ENCODE measurements around the gene TBCK.

Gene TBCK

DNA sequence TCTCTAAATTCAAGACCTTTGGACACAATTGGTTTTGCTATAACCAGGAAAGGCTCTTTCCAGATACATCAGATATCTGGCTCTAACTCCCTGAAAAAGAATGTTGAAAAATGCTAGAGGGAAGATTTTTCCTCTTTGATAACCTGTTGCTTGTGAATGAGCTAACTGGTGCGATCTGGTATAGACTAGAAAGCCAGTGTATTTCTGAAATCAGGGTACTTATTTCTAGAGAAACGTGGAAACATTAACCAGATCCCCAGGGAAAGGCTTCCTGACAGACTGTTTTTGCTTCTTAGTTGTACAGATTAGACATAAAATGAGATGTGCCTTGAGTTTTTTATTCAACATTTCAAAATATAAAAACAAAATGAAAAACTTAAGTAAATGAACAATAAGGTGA is 313.0 kb downstream of the TBCK start:
- H3K27ac ChIP-seq: no peak overlapping the region
- no peak for TF ChIP-seq ZFX (IDR thresholded peaks at IDR 0.05)
- TF ChIP-seq, protein P1, sequence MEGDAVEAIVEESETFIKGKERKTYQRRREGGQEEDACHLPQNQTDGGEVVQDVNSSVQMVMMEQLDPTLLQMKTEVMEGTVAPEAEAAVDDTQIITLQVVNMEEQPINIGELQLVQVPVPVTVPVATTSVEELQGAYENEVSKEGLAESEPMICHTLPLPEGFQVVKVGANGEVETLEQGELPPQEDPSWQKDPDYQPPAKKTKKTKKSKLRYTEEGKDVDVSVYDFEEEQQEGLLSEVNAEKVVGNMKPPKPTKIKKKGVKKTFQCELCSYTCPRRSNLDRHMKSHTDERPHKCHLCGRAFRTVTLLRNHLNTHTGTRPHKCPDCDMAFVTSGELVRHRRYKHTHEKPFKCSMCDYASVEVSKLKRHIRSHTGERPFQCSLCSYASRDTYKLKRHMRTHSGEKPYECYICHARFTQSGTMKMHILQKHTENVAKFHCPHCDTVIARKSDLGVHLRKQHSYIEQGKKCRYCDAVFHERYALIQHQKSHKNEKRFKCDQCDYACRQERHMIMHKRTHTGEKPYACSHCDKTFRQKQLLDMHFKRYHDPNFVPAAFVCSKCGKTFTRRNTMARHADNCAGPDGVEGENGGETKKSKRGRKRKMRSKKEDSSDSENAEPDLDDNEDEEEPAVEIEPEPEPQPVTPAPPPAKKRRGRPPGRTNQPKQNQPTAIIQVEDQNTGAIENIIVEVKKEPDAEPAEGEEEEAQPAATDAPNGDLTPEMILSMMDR (conservative IDR thresholded peaks at IDR 0.05): no peak

DNA sequence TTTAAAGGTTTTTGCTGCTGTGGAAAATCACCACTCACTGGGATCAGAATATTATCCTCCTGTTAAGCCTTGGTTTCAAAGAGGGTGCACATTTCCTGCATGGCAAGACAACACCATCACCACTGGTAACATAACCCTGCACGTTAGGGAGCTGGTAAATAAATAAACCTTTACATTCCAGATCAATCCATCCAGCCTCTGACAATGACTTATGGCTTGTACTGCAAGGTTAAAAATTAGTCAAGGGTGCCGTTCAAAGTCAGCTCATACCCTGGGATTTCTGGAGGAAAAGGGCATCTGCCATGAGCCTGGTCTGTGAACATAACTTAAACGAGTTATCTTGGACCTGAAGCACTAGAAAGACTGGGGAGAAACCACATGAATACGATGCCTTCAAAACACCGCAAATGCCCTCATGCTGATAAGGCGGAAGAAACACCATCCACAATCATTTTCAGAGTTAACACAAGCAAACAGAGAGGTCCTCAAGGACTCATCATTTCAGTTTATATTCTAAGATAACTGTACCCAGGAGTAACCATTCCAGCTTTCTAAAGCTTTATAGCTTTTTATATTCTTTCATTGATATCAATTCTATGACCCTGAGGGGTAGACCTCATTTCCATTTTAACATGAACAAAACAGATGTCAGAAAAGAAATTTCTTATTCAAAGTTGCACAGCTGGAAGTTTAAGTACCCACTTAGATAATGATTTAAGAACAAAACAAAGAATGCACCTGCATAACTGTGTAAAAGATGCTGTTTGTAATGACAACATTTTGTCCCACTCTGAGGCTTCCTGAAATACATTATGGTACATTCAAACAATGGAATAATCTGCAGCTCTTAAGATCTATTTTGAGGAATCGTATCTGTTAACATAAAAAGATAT is 317.6 kb downstream of the TBCK start:
- no peak for TF ChIP-seq ZFX (IDR thresholded peaks at IDR 0.05)
- TF ChIP-seq, protein P1 (conservative IDR thresholded peaks at IDR 0.05): no peak
- H3K27ac ChIP-seq: no peak overlapping the region

DNA sequence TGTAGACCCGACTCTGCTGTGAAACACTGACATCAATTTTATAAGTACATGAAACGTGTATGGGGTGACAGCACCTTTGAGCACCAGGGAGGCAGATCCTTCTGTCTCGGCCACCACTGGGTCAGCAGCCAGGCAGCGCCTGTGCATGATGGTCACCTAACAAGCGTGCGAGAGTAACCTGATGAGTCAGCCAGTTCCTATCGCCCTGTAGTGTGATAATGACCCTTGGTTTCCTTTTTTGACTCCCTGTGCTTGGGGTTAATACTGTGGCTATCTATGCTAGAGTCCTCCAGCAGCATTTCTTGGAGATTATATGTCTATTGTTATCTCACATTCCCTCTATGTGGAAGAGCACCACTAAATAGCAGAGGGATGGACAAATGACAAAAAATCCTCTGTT is 319.2 kb downstream of the TBCK start:
- TF ChIP-seq, protein P1 (conservative IDR thresholded peaks at IDR 0.05): no peak
- no peak for TF ChIP-seq ZFX (IDR thresholded peaks at IDR 0.05)

DNA sequence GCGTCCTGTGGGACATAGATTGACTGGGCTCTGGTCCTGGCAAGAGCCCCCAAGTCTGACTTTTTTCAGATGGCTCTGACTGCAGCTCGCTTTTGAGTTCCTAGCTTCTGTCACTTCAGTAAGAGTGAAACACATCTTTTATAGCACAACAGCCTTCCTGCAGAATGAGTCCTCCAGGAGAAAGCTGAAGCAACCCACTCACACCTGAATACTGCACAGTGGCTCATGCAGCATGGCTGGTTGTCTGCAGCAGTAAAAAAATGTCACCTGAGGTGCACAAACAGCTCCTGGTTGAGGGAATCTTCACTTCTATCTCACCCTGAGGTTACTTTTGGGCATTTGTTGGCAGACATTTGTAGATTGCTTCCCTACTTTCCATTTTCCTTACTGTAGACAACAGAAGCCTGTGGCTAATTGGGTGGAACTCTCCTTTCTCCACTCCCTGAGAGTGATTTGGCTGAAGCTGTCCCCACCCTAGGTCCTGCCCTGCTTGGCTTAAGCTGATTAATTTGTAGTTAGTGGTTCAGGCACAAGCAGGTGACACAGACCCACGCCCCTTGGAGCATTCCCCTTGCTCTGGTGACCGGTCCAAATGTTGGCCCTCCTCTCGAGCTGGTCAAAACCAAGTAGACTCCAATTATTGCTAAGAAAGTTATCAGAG is 321.0 kb downstream of the TBCK start:
- no peak for TF ChIP-seq ZFX (IDR thresholded peaks at IDR 0.05)
- TF ChIP-seq, protein P1 (conservative IDR thresholded peaks at IDR 0.05): no peak
- H3K27ac ChIP-seq: peak overlapping the region; percentile 35

More for the DNA sequence above, 319.2 kb downstream of the TBCK start:
- no peak overlapping the region for H3K27ac ChIP-seq

DNA sequence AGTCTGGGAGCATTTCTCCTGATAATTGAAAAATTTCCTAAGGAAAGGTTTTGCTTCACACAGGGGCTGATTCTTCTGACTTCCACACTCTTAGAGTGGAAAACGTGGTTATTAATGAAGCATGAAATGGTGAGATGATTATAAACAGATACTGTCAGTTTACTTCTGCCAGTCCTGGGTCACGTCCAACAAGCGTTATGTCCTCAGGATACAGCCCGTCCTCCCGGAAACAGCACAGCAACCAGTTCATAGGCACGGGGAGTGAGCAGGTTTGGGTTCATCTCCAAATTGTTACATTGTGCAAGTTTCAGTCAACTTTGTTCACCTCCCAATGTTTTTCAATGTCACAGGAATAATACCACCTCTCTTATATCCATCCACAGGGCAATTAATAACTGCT is 321.9 kb downstream of the TBCK start:
- TF ChIP-seq, protein P1 (conservative IDR thresholded peaks at IDR 0.05): no peak
- no peak for TF ChIP-seq ZFX (IDR thresholded peaks at IDR 0.05)
- H3K27ac ChIP-seq: peak overlapping the region; percentile 35; the same call in 1 of the 2 replicates

DNA sequence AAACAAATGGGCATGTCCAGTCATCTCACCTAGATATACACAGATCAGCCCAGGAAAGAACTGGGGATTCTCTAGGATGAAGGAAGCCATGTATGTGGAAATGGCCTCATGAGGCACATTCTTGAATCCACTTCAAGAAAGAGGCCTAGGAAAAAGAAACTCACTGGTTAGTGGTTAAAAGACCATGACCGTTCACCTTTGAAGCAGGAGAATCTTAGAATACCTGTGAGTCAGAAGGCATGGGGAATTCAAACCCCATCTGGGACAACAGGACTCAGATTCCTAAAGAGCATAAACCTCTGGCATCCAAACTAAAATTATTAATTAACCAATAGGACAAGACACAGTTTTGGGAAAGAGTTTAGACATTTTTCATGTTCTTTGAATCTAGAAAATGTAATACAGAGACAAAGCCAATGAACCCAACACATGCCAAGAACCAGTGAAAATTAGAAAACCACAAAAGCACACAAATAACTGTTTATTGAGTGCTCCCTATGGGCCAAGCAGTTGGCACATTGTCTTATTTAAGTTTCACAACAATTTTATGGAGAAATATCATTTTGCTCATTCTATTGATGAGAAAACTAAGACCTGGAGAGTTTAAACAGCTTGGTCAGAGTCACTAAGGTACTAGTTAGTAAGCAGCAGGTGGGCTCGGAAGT is 323.2 kb downstream of the TBCK start:
- TF ChIP-seq, protein P1 (conservative IDR thresholded peaks at IDR 0.05): no peak
- TF ChIP-seq ZFX (IDR thresholded peaks at IDR 0.05): no peak
- no peak overlapping the region for H3K27ac ChIP-seq
